Measurements from ENCODE around the gene NT5DC1. TPM values are rescaled to one million over a fixed set of nuclear protein-coding genes. Genes with fewer than 3 reads are reported as not detected.

NT5DC1 gene
- total RNA-seq, 1 experiment from 2014 or later, result 63.7 TPM

DNA sequence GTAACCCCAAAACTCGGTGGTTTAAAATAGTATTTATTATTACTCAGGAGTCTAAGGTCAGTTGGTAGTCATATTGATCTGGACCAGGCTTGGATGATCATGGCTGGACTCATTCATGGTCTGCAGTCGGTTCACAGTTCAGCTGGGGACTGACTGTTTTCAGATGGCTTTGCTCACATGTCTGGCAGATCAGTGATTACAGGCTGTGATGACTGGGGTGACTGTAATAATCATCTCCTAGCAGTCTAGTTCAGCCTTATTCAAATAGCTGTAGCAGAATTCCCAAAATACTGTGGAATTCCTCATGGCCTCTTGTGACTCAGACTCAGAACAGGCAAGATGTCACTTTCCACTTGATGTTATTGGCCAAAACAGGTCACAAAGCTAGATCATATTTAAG, 16.4 kb upstream of the NT5DC1 start:
- RAD21 ChIA-PET (ENCODE audit: low non-redundant PET in 1 of 2, low total read pairs in 2 of 2, uncharacterized antibody in 2 of 2, unreplicated experiment in 2 of 2), result no interaction called here
- Histone ChIP-seq H3K79me2 (ENCODE audit: insufficient read depth, low read length) (no peaks in the 10 kb centered on the region), H3K27me3 (ENCODE audit: insufficient read depth, low read length) (no peaks in the 10 kb centered on the region), H3K9ac (ENCODE audit: low read length) (no peak overlapping the region), H3K9me2 (ENCODE audit: insufficient read depth) (no peaks in the 10 kb centered on the region), H3K9me3 (ENCODE audit: control insufficient read depth in 1 of 2, insufficient read depth in 1 of 2, low read depth in 1 of 2, low read length in 2 of 2) (no peaks in the 10 kb centered on the region), H3K36me3 (ENCODE audit: control insufficient read depth in 1 of 2, insufficient read depth in 2 of 2, low read length in 2 of 2) (no peaks in the 10 kb centered on the region), H3K4me3 (replicated peaks in 1 of 2; ENCODE audit: low read depth in 1 of 2, low read length in 2 of 2) (no peak overlapping the region), H3K4me1 (ENCODE audit: control insufficient read depth in 1 of 2, insufficient read depth in 2 of 2, low read length in 2 of 2) (no peaks in the 10 kb centered on the region), H4K20me1 (ENCODE audit: insufficient read depth) (no peaks in the 10 kb centered on the region), H3K27ac (ENCODE audit: low read depth, low read length) (no peak overlapping the region), H2AFZ (ENCODE audit: low read depth, low read length, poor library complexity, severe bottlenecking) (no peak overlapping the region), H3K4me2 (ENCODE audit: low read length) (no peak overlapping the region)
- no peak for DNase-seq (ENCODE audit: low read depth, low spot score)
- ATAC-seq, result no peak
- CTCF ChIA-PET, result interaction anchor here (1.1 kb wide), 1 partner anchor 13 kb away, joined by 4 read pairs; no protein-coding TSS in a partner anchor
- BruUV-seq (replicated peaks), result no TSS peak
- POLR2A ChIA-PET, result no interaction called here
- TF ChIP-seq SP1 (IDR thresholded peaks at IDR 0.05; ENCODE audit: low read depth) (no peak), YY1 (IDR thresholded peaks at IDR 0.05; ENCODE audit: extremely low read depth, insufficient replicate concordance, low read depth, low read length) (no peak), POLR2AphosphoS5 (IDR thresholded peaks at IDR 0.05; ENCODE audit: low read depth, low read length) (no peak), CBX3 (IDR thresholded peaks at IDR 0.05; ENCODE audit: low read depth) (no peak), FOSL1 (IDR thresholded peaks at IDR 0.05; ENCODE audit: low read depth) (no peak), SIN3A (IDR thresholded peaks at IDR 0.05; ENCODE audit: low read depth) (no peak), SRF (IDR thresholded peaks at IDR 0.05; ENCODE audit: low read depth) (no peak), POLR2A (IDR thresholded peaks at IDR 0.05; ENCODE audit: borderline replicate concordance, extremely low read depth, insufficient read depth, insufficient read length) (no peak), EGR1 (IDR thresholded peaks at IDR 0.05; ENCODE audit: low read depth) (no peak), JUND (IDR thresholded peaks at IDR 0.05) (no peak), TCF7L2 (IDR thresholded peaks at IDR 0.05; ENCODE audit: borderline replicate concordance, extremely low read depth, insufficient read depth, insufficient read length) (no peak), RAD21 (IDR thresholded peaks at IDR 0.05; ENCODE audit: low read depth) (no peak), ZFX (IDR thresholded peaks at IDR 0.05) (no peak), ELF1 (IDR thresholded peaks at IDR 0.05; ENCODE audit: borderline replicate concordance, low read depth) (no peak)
- TF ChIP-seq, protein P1, sequence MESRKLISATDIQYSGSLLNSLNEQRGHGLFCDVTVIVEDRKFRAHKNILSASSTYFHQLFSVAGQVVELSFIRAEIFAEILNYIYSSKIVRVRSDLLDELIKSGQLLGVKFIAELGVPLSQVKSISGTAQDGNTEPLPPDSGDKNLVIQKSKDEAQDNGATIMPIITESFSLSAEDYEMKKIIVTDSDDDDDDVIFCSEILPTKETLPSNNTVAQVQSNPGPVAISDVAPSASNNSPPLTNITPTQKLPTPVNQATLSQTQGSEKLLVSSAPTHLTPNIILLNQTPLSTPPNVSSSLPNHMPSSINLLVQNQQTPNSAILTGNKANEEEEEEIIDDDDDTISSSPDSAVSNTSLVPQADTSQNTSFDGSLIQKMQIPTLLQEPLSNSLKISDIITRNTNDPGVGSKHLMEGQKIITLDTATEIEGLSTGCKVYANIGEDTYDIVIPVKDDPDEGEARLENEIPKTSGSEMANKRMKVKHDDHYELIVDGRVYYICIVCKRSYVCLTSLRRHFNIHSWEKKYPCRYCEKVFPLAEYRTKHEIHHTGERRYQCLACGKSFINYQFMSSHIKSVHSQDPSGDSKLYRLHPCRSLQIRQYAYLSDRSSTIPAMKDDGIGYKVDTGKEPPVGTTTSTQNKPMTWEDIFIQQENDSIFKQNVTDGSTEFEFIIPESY (IDR thresholded peaks at IDR 0.05; ENCODE audit: extremely low read depth, insufficient replicate concordance, low read length), result no peak
- TF ChIP-seq, protein P2, sequence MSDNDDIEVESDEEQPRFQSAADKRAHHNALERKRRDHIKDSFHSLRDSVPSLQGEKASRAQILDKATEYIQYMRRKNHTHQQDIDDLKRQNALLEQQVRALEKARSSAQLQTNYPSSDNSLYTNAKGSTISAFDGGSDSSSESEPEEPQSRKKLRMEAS (IDR thresholded peaks at IDR 0.05), result no peak
- TF ChIP-seq, protein P3, sequence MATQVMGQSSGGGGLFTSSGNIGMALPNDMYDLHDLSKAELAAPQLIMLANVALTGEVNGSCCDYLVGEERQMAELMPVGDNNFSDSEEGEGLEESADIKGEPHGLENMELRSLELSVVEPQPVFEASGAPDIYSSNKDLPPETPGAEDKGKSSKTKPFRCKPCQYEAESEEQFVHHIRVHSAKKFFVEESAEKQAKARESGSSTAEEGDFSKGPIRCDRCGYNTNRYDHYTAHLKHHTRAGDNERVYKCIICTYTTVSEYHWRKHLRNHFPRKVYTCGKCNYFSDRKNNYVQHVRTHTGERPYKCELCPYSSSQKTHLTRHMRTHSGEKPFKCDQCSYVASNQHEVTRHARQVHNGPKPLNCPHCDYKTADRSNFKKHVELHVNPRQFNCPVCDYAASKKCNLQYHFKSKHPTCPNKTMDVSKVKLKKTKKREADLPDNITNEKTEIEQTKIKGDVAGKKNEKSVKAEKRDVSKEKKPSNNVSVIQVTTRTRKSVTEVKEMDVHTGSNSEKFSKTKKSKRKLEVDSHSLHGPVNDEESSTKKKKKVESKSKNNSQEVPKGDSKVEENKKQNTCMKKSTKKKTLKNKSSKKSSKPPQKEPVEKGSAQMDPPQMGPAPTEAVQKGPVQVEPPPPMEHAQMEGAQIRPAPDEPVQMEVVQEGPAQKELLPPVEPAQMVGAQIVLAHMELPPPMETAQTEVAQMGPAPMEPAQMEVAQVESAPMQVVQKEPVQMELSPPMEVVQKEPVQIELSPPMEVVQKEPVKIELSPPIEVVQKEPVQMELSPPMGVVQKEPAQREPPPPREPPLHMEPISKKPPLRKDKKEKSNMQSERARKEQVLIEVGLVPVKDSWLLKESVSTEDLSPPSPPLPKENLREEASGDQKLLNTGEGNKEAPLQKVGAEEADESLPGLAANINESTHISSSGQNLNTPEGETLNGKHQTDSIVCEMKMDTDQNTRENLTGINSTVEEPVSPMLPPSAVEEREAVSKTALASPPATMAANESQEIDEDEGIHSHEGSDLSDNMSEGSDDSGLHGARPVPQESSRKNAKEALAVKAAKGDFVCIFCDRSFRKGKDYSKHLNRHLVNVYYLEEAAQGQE (IDR thresholded peaks at IDR 0.05; ENCODE audit: low read depth), result no peak
- TF ChIP-seq, protein P4, sequence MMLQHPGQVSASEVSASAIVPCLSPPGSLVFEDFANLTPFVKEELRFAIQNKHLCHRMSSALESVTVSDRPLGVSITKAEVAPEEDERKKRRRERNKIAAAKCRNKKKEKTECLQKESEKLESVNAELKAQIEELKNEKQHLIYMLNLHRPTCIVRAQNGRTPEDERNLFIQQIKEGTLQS (IDR thresholded peaks at IDR 0.05), result no peak
- intact Hi-C loops (cut with micrococcal nuclease), result no loop called here
